HepG2 (cell line): Measurements from ENCODE around the gene ARID3C. TPM values are rescaled to one million over a fixed set of nuclear protein-coding genes. Genes with fewer than 3 reads are reported as not detected.

Source experiments
- DR1 ChIP-seq: sonication (generic); formaldehyde crosslinking; IDR thresholded peaks from 2 replicates; pipeline ENCODE4 v1.8.0; 2021; ENCODE audit warnings: mild to moderate bottlenecking, missing genetic modification reagents, inconsistent platforms
- FOXA3 ChIP-seq: IDR thresholded peaks from 2 replicates; pipeline ENCODE4 v1.6.1; 2016; ENCODE audit warnings: missing genetic modification reagents, missing compliant biosample characterization
- FOXJ3 ChIP-seq: sonication (generic); formaldehyde crosslinking; IDR thresholded peaks from 2 replicates; pipeline ENCODE4 v1.4.0; 2020; ENCODE audit warnings: missing genetic modification reagents, mild to moderate bottlenecking, borderline replicate concordance
- HNRNPK ChIP-seq: fragments of 200-400 bp; formaldehyde crosslinking; IDR thresholded peaks from 2 replicates; pipeline ENCODE4 v1.6.1; 2018; ENCODE audit warnings: low read length, low read depth, moderate library complexity, mild to moderate bottlenecking; ENCODE audit not compliant: poor library complexity, severe bottlenecking
- JDP2 ChIP-seq: sonication (generic); formaldehyde crosslinking; IDR thresholded peaks from 2 replicates; pipeline ENCODE4 v1.8.1; 2022; ENCODE audit warnings: missing genetic modification reagents, borderline replicate concordance
- PATZ1 ChIP-seq: sonication (generic); formaldehyde crosslinking; IDR thresholded peaks from 2 replicates; pipeline ENCODE4 v1.4.0; 2020; ENCODE audit warnings: missing genetic modification reagents
- RARG ChIP-seq: sonication (generic); formaldehyde crosslinking; IDR thresholded peaks from 2 replicates; pipeline ENCODE4 v1.4.0; 2020; ENCODE audit warnings: low read depth, mild to moderate bottlenecking, missing genetic modification reagents
- SNAI1 ChIP-seq: sonication (generic); formaldehyde crosslinking; IDR thresholded peaks from 2 replicates; pipeline ENCODE4 v1.5.0; 2020; ENCODE audit warnings: mild to moderate bottlenecking, missing genetic modification reagents, borderline replicate concordance
- SNRNP70 ChIP-seq: fragments of 200-400 bp; formaldehyde crosslinking; IDR thresholded peaks from 2 replicates; pipeline ENCODE4 v1.6.1; 2017; ENCODE audit warnings: mild to moderate bottlenecking, low read depth, low read length, moderate library complexity
- ZNF501 ChIP-seq: sonication (generic); formaldehyde crosslinking; IDR thresholded peaks from 2 replicates; pipeline ENCODE4 v1.5.1; 2020; ENCODE audit warnings: mild to moderate bottlenecking, moderate library complexity, missing genetic modification reagents
- ZNF790 ChIP-seq: sonication (generic); formaldehyde crosslinking; IDR thresholded peaks from 2 replicates; pipeline ENCODE4 v1.8.0; 2022; ENCODE audit warnings: missing genetic modification reagents, mild to moderate bottlenecking, borderline replicate concordance
- polyA plus RNA-seq, 8 experiments: library from polyadenylated mRNA; depleted of rRNA in 3 of 8; stranded (reverse) in 7 of 8; unstranded in 1 of 8; fragments of >200 nt; fragmentation: Illumina TruSeq in 4 of 8; extraction: Trizol in 4 of 8; gene quantifications; 2 replicates each; pipeline versions ENCODE4 v1.2.1 to v1.2.3, GENCODE V29; 2011 to 2016; ENCODE audit warnings: low read depth in 4 of 8, missing spikeins in 1 of 8, mixed read lengths in 1 of 8; ENCODE audit not compliant: insufficient read depth in 1 of 8
- total RNA-seq, 5 experiments: library from RNA; depleted of rRNA; stranded (reverse); fragments of >200 nt; fragmentation: Illumina TruSeq; extraction: Trizol; gene quantifications; 2 replicates each; pipeline ENCODE4 v1.2.3, GENCODE V29; 2016; ENCODE audit warnings: low read depth in 1 of 5
- TF ChIP-seq, protein P1 (sequence below): sonication (generic); formaldehyde crosslinking; IDR thresholded peaks from 2 replicates; pipeline ENCODE4 v1.4.0; 2020; ENCODE audit warnings: missing genetic modification reagents
- TF ChIP-seq, protein P2 (sequence below): sonication (generic); formaldehyde crosslinking; IDR thresholded peaks from 2 replicates; pipeline ENCODE4 v1.4.0; 2020; ENCODE audit warnings: missing genetic modification reagents, borderline replicate concordance
- TF ChIP-seq, protein P3 (sequence below): sonication (generic); formaldehyde crosslinking; IDR thresholded peaks from 2 replicates; pipeline ENCODE4 v1.4.0; 2020; ENCODE audit warnings: mild to moderate bottlenecking, missing genetic modification reagents
- TF ChIP-seq, protein P4 (sequence below): IDR thresholded peaks from 2 replicates; pipeline ENCODE4 v1.6.1; 2016; ENCODE audit warnings: mild to moderate bottlenecking, missing biosample characterization, missing genetic modification reagents
- TF ChIP-seq, protein P5 (sequence below): sonication (generic); formaldehyde crosslinking; conservative IDR thresholded peaks from 2 replicates; pipeline ENCODE4 v1.4.0; 2020; ENCODE audit warnings: missing genetic modification reagents
- TF ChIP-seq, protein P6 (sequence below): sonication (generic); formaldehyde crosslinking; IDR thresholded peaks from 2 replicates; pipeline ENCODE4 v1.4.0; 2020; ENCODE audit warnings: missing genetic modification reagents

The ARID3C gene
- total and polyA plus RNA-seq, 2 of the 13 experiments (the other 11 are each of a cell fraction or from before 2014, with no cell fraction given), result not detected

DNA sequence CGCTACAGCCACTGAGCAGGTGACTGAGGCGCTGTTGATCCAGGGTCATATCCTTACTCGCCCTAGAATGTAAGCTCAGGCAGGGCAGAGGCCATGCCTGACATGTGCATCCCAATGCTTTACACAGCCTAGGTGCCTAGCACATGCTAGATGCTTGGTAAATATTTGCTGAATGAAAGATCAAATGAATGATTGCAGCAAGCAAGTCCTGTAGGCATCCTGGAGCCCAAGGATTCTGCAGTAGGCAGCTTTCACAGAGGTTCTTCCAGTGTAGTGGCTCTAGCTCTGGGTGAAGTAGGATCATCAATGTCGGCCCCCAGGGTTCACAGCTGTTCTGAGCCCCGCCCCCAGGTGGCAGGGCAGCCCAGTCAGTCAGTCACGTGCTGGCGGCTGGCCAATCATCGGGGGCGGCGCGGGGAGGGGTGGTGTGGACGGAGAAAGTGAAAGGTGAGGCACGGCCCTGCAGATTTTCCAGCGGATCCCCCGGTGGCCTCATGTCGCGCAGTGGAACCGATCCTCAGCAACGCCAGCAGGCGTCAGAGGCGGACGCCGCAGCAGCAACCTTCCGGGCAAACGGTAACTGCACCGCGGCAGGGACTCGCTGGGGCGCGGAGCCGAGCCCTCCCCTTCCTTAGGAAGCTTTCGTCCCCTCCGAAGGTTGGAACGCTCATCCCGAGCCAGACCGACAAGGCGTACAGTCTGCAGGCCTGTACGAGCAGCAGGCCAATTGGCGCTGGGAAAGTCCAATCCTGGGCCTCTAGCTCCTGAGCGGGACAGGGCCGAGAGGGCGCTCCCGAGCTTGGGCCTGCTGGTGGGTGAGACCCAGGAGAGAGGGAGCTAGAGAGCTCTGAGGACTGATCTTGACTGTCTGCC, 17.6 kb upstream of the ARID3C start, which contains the start of gene GALT (continued):
- TF ChIP-seq, protein P1, sequence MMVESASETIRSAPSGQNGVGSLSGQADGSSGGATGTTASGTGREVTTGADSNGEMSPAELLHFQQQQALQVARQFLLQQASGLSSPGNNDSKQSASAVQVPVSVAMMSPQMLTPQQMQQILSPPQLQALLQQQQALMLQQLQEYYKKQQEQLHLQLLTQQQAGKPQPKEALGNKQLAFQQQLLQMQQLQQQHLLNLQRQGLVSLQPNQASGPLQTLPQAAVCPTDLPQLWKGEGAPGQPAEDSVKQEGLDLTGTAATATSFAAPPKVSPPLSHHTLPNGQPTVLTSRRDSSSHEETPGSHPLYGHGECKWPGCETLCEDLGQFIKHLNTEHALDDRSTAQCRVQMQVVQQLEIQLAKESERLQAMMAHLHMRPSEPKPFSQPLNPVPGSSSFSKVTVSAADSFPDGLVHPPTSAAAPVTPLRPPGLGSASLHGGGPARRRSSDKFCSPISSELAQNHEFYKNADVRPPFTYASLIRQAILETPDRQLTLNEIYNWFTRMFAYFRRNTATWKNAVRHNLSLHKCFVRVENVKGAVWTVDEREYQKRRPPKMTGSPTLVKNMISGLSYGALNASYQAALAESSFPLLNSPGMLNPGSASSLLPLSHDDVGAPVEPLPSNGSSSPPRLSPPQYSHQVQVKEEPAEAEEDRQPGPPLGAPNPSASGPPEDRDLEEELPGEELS (CRISPR knock-in tag), result no peak
- TF ChIP-seq FOXA3 (CRISPR knock-in tag) (peak; percentile 81), ZNF501 (CRISPR knock-in tag) (peak; percentile 91), RARG (no peak), SNAI1 (CRISPR knock-in tag) (no peak), HNRNPK (no peak), FOXJ3 (CRISPR knock-in tag) (no peak), DR1 (peak; percentile 37; the same call in 1 of the 2 replicates), ZNF790 (peak; percentile 83; the same call in 1 of the 2 replicates), SNRNP70 (no peak), JDP2 (CRISPR knock-in tag) (no peak; the same call in 1 of the 2 replicates), PATZ1 (CRISPR knock-in tag) (peak; percentile 89)
- TF ChIP-seq, protein P2, sequence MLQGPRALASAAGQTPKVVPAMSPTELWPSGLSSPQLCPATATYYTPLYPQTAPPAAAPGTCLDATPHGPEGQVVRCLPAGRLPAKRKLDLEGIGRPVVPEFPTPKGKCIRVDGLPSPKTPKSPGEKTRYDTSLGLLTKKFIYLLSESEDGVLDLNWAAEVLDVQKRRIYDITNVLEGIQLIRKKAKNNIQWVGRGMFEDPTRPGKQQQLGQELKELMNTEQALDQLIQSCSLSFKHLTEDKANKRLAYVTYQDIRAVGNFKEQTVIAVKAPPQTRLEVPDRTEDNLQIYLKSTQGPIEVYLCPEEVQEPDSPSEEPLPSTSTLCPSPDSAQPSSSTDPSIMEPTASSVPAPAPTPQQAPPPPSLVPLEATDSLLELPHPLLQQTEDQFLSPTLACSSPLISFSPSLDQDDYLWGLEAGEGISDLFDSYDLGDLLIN (CRISPR knock-in tag), result no peak
- TF ChIP-seq, protein P3, sequence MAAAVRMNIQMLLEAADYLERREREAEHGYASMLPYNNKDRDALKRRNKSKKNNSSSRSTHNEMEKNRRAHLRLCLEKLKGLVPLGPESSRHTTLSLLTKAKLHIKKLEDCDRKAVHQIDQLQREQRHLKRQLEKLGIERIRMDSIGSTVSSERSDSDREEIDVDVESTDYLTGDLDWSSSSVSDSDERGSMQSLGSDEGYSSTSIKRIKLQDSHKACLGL (CRISPR knock-in tag), result no peak
- TF ChIP-seq, protein P4, sequence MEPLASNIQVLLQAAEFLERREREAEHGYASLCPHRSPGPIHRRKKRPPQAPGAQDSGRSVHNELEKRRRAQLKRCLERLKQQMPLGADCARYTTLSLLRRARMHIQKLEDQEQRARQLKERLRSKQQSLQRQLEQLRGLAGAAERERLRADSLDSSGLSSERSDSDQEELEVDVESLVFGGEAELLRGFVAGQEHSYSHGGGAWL (CRISPR knock-in tag), result peak; percentile 59; the same call in 1 of the 2 replicates
- TF ChIP-seq, protein P5, sequence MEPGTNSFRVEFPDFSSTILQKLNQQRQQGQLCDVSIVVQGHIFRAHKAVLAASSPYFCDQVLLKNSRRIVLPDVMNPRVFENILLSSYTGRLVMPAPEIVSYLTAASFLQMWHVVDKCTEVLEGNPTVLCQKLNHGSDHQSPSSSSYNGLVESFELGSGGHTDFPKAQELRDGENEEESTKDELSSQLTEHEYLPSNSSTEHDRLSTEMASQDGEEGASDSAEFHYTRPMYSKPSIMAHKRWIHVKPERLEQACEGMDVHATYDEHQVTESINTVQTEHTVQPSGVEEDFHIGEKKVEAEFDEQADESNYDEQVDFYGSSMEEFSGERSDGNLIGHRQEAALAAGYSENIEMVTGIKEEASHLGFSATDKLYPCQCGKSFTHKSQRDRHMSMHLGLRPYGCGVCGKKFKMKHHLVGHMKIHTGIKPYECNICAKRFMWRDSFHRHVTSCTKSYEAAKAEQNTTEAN (CRISPR knock-in tag), result peak; percentile 51
- TF ChIP-seq, protein P6, sequence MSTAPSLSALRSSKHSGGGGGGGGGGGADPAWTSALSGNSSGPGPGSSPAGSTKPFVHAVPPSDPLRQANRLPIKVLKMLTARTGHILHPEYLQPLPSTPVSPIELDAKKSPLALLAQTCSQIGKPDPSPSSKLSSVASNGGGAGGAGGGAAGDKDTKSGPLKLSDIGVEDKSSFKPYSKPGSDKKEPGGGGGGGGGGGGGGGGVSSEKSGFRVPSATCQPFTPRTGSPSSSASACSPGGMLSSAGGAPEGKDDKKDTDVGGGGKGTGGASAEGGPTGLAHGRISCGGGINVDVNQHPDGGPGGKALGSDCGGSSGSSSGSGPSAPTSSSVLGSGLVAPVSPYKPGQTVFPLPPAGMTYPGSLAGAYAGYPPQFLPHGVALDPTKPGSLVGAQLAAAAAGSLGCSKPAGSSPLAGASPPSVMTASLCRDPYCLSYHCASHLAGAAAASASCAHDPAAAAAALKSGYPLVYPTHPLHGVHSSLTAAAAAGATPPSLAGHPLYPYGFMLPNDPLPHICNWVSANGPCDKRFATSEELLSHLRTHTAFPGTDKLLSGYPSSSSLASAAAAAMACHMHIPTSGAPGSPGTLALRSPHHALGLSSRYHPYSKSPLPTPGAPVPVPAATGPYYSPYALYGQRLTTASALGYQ (CRISPR knock-in tag), result 0 out of 2 replicates have a peak, but pooled peaks have one; percentile 15
